Activated T-cell treated with anti-CD3 and anti-CD28 coated beads, Interleukin-2, amount 50 U/mL, for 72 hours (primary cell): ENCODE results near the gene ZNF143. TPM values are rescaled to one million over a fixed set of nuclear protein-coding genes. Genes with fewer than 3 reads are reported as not detected.

Experiments used
- ATAC-seq, 2 donors: fragments of 150-1000 bp; cut with Tn5 transposase; replicated peaks in 1 of 2; 2 replicates each; pipeline ENCODE4 v1.10.0; 2021; ENCODE audit warnings: moderate library complexity in 2 of 2, mild to moderate bottlenecking in 1 of 2
- DNase-seq, 2 donors: peaks; one replicate each; pipeline ENCODE4 v3.0.0; 2021 to 2022; ENCODE audit warnings: mixed read lengths in 1 of 2
- H3K27ac Mint-ChIP-seq: one replicate; pipeline ENCODE4 v1.8.0; 2022; ENCODE audit warnings: mild to moderate bottlenecking, moderate library complexity, mixed read lengths
- H3K27me3 Mint-ChIP-seq: one replicate; pipeline ENCODE4 v1.8.0; 2022; ENCODE audit warnings: low read depth, mixed read lengths
- H3K36me3 Mint-ChIP-seq, 2 donors: one replicate each; pipeline ENCODE4 v1.8.0; 2022; ENCODE audit warnings: mixed read lengths in 2 of 2, mild to moderate bottlenecking in 1 of 2; ENCODE audit not compliant: insufficient read depth in 2 of 2
- H3K4me1 Mint-ChIP-seq: one replicate; pipeline ENCODE4 v1.8.0; 2022; ENCODE audit warnings: low read depth, mixed read lengths
- H3K4me3 Mint-ChIP-seq, 2 donors: one replicate each; pipeline ENCODE4 v1.8.0; 2022; ENCODE audit warnings: mild to moderate bottlenecking in 2 of 2, mixed read lengths in 2 of 2, moderate library complexity in 2 of 2
- H3K9me3 Mint-ChIP-seq, 2 donors: one replicate each; pipeline ENCODE4 v1.8.0; 2022; ENCODE audit warnings: mixed read lengths in 2 of 2
- total RNA-seq, 2 donors: library from RNA; stranded (reverse); gene quantifications; one replicate each; pipeline ENCODE4 v1.2.3, GENCODE V29; 2022

Gene ZNF143
- total RNA-seq, 2 donors from 2014 or later, result 21.8 to 29.1 TPM

DNA sequence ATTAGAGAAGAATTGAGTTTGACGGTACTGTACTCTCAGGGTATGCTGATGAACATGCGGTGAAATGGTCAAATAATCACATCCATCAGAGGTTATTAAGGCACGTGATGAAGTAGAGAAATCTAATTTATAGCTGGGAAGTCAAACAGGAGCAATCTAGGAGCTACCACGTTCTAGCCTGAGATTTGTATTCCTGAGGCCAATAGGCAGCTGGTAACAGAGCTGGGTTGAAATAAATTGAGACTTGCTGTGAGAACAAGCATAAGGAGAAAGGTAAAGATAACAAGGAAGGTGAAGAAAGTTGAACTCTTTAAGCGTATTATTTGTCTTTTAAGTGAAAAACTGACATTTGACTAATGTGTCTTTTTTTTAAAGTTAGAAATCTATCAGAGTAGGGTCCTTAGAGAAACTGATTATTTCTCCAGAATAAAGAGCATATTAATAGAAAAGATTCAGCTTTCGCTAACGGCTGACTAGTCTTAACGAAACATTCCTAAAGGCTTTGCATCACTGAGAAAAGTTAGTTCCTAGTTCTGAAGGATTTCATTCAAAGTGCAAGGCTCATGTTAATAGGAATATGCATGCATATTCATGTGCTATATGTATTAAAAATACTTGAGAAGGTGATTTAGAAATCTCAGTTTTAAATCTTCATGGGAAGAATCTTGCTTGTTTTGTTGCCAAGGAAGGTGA lies 107.5 kb downstream of the ZNF143 start:
- peaks cover 49% of the 10 kb centered on the region for H3K4me1 Mint-ChIP-seq
- no peaks in the 10 kb centered on the region for H3K9me3 Mint-ChIP-seq
- DNase-seq (no peak), ATAC-seq (no peak)
- H3K27me3 Mint-ChIP-seq, result peaks cover 6% of the 10 kb centered on the region
- no peaks in the 10 kb centered on the region for H3K36me3 Mint-ChIP-seq
- peak overlapping the region; percentile 5 to 62 for H3K4me3 Mint-ChIP-seq
- peak overlapping the region; percentile 48 for H3K27ac Mint-ChIP-seq

DNA sequence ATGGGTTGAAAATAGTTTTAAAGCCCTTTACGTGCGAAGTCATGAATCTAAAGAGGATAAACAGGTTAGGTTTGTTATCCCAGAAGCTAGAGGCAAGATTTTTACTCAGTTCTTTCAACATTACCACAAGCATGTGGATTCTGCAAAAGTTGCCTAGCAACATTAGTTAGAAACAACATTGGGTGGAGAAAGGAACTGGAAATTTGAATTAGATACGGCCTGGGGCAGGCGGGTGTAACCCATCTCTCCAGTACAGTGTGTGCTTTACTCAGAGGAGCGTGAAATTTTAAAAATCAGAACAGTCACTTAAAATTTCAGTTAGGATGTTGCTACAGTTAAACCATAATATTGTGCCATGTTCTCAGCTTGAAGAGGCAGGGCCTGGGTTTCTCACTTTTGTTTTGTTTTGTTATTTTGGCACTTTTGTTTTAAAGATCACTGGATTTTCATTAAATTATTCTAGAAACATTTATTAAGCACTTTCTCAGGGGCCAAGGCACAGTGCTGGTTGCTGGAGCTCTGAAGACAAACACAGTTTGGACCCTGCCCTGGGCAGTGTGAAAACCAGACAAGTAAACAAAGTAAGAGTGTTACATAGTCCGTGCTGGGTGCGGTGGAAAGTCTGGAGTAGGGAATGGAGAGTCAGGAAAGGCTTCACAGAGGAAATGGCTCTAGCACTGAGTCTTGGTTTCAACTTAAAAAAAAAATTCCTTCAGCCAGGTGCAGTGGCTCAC lies 108.2 kb downstream of the ZNF143 start:
- H3K36me3 Mint-ChIP-seq, result peaks cover 0 to 1% of the 10 kb centered on the region in 2 donors
- ATAC-seq, result no peak
- no peaks in the 10 kb centered on the region for H3K9me3 Mint-ChIP-seq
- DNase-seq, result no peak
- peaks cover 49% of the 10 kb centered on the region for H3K4me1 Mint-ChIP-seq
- H3K27me3 Mint-ChIP-seq, result peaks cover 6% of the 10 kb centered on the region
- H3K27ac Mint-ChIP-seq, result peak overlapping the region; percentile 48
- H3K4me3 Mint-ChIP-seq, result peak overlapping the region; percentile 5 to 62

DNA sequence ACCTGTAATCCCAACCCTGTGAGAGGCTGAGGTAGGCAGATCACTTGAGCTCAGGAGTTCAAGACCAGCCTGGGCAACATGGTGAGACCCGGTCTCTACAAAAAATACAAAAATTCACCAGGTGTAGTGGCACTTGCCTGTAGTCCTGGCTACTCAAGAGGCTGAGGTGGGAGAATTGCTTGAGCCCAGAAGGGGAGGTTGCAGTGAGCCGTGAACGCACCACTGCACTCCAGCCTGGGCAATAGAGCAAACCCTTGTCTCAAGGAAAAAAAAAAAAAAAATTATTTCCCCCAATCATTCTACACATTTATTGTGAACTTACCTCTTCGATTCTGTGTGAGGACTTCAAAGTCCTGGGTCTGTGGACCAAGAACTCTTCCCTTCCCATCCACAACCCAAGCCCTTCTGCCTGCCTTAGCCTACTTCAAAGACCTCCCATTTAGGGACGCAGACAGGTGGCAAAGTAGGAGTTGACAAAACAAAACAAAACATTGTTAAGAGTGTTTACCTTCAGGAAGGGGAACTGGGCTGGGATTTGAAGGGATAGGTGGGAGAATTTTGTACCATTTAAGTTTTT lies 108.9 kb downstream of the ZNF143 start:
- Mint-ChIP-seq H3K9me3 (no peaks in the 10 kb centered on the region), H3K27me3 (peaks cover 6% of the 10 kb centered on the region), H3K4me1 (peaks cover 49% of the 10 kb centered on the region), H3K36me3 (peaks cover 1 to 3% of the 10 kb centered on the region in 2 donors), H3K4me3 (no peak overlapping the region), H3K27ac (no peak overlapping the region)
- DNase-seq (no peak), ATAC-seq (no peak)

DNA sequence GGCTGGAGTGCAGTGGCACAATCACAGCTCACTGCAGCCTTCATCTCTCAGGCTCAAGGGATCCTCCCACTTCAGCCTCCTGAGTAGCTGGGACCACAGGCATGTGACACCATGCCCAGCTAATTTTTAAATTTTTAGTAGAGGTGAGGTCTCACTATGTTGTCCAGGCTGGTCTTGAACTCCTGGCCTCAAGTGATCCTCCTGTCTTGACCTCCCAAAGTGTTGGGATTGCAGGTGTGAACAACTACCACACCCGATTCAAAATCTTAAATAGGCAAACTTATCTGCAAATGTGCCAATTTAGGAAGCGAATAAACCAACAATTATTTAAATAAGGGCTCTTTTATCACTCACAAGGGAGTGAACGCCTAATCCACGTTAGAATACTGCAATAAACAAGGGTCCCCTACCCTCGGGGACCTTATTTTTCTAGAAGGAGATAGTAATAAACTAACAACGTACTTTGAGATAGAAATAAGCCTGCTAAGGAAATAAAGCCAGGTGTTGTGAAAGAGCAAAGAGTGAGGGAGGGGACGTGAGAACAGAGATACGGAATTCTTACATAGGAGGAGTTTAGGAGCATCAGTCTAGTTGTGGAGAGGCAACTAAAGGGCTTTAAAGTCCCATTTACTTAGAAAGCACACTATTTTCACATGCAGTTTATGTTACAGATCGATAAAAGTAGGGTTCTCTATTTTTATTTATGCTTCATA lies 109.7 kb downstream of the ZNF143 start:
- no peak overlapping the region for H3K27ac Mint-ChIP-seq
- ATAC-seq (no peak), DNase-seq (no peak)
- no peak overlapping the region for H3K4me3 Mint-ChIP-seq
- H3K9me3 Mint-ChIP-seq, result no peaks in the 10 kb centered on the region
- H3K36me3 Mint-ChIP-seq, result peaks cover 9 to 10% of the 10 kb centered on the region in 2 donors
- H3K27me3 Mint-ChIP-seq, result peaks cover 6% of the 10 kb centered on the region
- H3K4me1 Mint-ChIP-seq, result peaks cover 47% of the 10 kb centered on the region

DNA sequence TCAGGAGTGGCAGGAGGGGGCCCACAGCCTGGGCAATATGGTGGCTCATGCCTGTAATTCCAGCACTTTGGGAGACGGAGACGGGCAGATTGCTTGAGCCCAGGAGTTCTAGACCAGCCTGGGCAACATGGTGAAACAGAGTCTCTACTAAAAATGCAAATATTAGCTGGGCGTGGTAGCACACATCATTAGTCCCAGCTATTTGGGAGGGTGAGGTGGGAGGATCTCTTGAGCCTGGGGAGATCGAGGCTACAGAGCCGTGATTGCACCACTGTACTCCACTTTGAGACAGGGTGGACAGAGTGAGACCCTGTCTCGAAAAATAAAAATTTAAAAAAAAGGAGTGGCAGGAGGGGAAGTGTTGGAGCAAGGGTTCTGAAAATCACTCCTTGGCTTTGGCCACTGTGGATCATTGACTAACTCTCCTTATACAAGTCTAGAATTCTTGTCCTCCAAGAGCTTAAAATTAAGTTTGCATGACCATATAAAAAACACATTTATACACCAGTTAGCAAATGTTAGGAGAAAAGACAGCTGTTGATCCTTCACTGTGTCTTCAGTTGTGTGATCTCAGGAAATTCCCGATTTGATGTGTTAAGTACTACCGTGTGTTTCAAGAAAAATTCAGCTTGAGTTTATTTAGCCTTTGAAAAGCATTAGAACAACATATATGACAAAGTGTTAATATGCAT lies 110.4 kb downstream of the ZNF143 start:
- no peak for ATAC-seq
- Mint-ChIP-seq H3K4me3 (peak overlapping the region in 1 of 2 donors; percentile 82), H3K27ac (no peak overlapping the region)

DNA sequence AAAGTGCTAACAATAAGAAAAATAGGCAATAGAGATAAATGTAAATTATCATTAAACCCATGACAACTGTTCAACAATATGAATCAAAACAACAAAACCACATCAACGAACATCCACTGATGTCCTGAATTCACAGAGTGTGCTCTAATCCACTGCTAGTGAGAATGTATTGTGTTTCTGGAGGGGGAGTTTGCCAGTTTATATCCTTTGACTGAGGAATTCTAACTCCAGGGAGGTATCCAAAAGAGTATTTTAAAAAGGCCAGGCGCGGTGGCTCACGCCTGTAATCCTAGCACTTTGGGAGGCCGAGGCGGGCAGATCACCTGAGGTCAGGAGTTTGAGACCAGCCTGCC lies 110.9 kb downstream of the ZNF143 start:
- no peaks in the 10 kb centered on the region for H3K9me3 Mint-ChIP-seq
- DNase-seq (no peak), ATAC-seq (no peak)
- peaks cover 15 to 18% of the 10 kb centered on the region in 2 donors for H3K36me3 Mint-ChIP-seq
- H3K4me3 Mint-ChIP-seq, result peak overlapping the region; percentile 82 to 89
- H3K27me3 Mint-ChIP-seq, result peaks cover 6% of the 10 kb centered on the region
- H3K4me1 Mint-ChIP-seq, result peaks cover 47% of the 10 kb centered on the region
- H3K27ac Mint-ChIP-seq, result peak overlapping the region; percentile 91

More for the DNA sequence above, 110.4 kb downstream of the ZNF143 start:
- H3K27me3 Mint-ChIP-seq, result peaks cover 6% of the 10 kb centered on the region
- H3K4me1 Mint-ChIP-seq, result peaks cover 47% of the 10 kb centered on the region
- H3K9me3 Mint-ChIP-seq, result no peaks in the 10 kb centered on the region
- H3K36me3 Mint-ChIP-seq, result peaks cover 12 to 16% of the 10 kb centered on the region in 2 donors
- no peak for DNase-seq

DNA sequence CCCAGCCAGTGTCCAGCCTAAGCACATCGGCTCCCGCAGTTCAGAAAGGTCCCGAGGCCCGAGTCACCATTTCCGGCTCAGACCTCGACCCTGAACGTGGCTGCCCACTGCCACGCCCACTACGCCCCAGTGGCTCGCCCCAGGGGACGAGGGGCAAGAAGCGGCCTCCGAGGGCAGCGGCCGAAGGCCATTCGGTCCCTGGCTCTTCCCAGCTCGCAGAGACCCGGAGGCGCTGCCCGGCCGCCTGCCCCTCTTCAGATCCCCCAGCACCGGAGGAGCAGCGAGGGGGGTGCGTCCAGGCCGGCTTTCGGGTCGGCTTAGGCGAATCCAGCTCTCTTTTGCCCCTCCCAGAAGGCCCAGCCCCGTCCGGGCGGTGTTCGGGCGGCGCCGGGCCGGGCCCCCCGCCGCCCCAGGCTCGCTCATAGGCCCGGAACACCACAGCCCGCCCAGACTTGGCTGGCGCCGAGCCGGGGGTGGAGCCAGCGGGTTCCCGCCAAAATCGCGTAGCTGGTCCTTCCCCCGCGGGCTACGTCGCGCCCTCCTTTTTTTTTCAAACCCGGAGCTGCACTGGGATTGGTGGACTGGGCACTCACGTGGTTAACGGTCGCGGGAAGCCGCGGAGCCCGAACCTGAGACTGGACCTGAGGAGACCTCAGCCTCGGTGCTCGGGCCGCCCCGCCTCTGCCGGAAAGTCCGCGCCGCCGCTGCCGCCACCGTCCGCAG lies 112.4 kb downstream of the ZNF143 start, which contains the start of gene WEE1:
TSS of gene WEE1 (plus strand) at position 619 of the 723 bp plus-strand sequence. CDS start 264 bp downstream, outside the sequence.
- peaks cover 6% of the 10 kb centered on the region for H3K27me3 Mint-ChIP-seq
- peaks cover 20 to 32% of the 10 kb centered on the region in 2 donors for H3K36me3 Mint-ChIP-seq
- DNase-seq (peak; percentile 99), ATAC-seq (peak; percentile 94 to 96)
- H3K4me3 Mint-ChIP-seq, result peak within 1 kb of the TSS; percentile 96 to 99
- peak within 1 kb of the TSS; percentile 91 for H3K27ac Mint-ChIP-seq
- H3K9me3 Mint-ChIP-seq, result no peaks in the 10 kb centered on the region
- peaks cover 59% of the 10 kb centered on the region for H3K4me1 Mint-ChIP-seq

DNA sequence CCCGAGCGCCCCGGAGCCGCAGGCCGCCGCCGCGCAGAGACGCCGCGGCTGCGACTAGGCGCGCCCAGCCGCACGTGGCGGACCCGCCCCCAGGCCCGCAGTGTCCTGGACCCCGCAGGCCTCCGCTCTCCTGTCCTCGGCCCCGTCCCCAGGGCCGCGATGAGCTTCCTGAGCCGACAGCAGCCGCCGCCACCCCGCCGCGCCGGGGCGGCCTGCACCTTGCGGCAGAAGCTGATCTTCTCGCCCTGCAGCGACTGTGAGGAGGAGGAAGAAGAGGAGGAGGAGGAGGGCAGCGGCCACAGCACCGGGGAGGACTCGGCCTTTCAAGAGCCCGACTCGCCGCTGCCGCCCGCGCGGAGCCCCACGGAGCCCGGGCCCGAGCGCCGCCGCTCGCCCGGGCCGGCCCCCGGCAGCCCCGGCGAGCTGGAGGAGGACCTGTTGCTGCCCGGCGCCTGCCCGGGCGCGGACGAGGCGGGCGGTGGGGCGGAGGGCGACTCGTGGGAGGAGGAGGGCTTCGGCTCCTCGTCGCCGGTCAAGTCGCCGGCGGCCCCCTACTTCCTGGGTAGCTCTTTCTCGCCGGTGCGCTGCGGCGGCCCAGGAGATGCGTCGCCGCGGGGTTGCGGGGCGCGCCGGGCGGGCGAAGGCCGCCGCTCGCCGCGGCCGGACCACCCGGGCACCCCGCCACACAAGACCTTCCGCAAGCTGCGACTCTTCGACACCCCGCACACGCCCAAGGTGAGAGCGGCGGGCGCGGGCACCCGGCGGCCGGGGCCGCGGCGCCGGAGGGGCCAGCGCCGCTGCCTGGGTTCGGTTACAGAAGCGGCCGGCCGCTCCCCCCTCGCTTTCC lies 113.2 kb downstream of the ZNF143 start:
- Mint-ChIP-seq H3K27ac (peak overlapping the region; percentile 85), H3K4me1 (peaks cover 59% of the 10 kb centered on the region), H3K27me3 (peaks cover 6% of the 10 kb centered on the region), H3K9me3 (no peaks in the 10 kb centered on the region), H3K36me3 (peaks cover 22 to 38% of the 10 kb centered on the region in 2 donors), H3K4me3 (peak overlapping the region; percentile 96 to 99)
- ATAC-seq, result peak; percentile 49 to 55
- DNase-seq, result peak; percentile 39 to 51

DNA sequence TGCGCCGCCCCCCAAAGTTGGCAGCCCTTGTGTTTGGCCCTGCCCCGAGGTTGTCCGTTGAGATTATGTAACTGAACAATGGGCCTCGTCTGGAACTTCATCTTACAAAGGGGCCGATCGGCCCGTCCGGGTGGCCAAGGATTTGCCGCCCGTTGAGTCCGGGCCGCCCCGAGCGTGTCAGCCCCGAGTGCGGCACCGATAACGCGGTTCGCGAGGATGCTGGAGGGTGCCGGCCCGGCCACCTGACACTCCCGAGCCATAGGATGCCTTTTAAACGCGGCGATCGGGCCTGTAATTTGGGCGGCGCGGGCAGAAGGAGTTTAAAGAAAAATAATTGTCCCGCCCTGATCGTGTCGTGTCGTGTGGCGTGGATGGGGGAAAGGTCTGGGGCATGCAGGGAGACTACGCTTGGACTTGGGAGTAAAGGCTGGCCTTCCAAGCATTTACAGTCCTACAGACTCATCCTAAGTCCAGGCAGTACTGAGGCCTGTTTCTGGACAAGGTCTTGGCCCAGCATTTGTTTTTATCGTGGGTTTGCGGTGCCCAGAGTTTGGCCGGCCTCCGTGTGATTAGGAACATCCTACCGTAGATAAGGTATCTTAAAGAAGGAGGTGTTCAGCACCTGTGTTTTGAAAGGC lies 113.9 kb downstream of the ZNF143 start:
- peaks cover 24 to 44% of the 10 kb centered on the region in 2 donors for H3K36me3 Mint-ChIP-seq
- DNase-seq, result peak; percentile 26 to 36
- peaks cover 6% of the 10 kb centered on the region for H3K27me3 Mint-ChIP-seq
- H3K27ac Mint-ChIP-seq, result peak overlapping the region; percentile 85
- peak overlapping the region; percentile 96 to 99 for H3K4me3 Mint-ChIP-seq
- peaks cover 58% of the 10 kb centered on the region for H3K4me1 Mint-ChIP-seq
- no peak for ATAC-seq
- H3K9me3 Mint-ChIP-seq, result no peaks in the 10 kb centered on the region

DNA sequence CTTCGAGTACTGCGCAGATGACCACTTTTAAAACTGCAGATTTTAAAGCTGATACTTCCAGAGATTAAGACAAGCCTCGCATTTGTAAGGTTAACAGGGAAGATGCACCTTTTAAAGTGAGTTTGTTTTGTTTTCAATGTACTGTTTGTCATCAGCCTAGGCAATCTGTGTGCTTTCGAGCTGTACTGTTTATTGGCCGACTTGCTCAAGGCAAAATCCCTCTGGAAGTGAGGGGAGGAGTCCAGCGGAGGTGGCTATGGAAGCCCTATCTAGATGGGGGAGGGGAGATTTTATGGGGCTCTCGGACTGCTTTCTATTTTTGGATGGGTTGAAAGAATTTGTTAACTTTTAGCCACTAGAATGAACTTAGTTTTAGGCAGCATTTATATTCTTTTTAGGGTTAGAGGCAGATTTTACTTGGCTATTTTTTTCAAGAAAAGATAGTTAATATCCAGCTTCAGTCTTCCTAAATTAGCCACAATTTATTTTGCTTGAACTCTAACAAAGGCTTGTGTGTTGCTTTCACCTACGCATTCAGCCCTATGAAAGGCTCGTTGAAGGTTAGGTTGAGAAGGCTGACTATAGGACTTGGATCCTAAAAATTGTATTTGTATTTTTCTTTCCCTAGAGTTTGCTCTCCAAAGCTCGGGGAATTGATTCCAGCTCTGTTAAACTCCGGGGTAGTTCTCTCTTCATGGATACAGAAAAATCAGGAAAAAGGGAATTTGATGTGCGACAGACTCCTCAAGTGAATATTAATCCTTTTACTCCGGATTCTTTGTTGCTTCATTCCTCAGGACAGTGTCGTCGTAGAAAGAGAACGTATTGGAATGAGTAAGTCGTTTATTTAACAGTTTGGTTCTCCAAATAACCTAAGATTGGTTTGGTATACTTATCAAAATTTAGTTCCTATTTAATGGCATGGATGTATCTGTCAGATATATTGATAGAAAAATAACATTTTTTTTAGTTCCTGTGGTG lies 114.7 kb downstream of the ZNF143 start:
- no peaks in the 10 kb centered on the region for H3K9me3 Mint-ChIP-seq
- peaks cover 24 to 48% of the 10 kb centered on the region in 2 donors for H3K36me3 Mint-ChIP-seq
- H3K27ac Mint-ChIP-seq, result peak overlapping the region; percentile 85
- ATAC-seq (no peak), DNase-seq (no peak)
- peak overlapping the region; percentile 96 to 99 for H3K4me3 Mint-ChIP-seq
- H3K27me3 Mint-ChIP-seq, result peaks cover 6% of the 10 kb centered on the region
- H3K4me1 Mint-ChIP-seq, result peaks cover 55% of the 10 kb centered on the region
